HG03442 (cell line): ENCODE results near the gene TNFRSF12A.
"Not testable (repeated sequence)": the region's sequence is repeated elsewhere in the genome, so short reads cannot be mapped to it uniquely, and the experiment has no call there.

ENCODE experiments used
- ATAC-seq: cut with Tn5 transposase; IDR thresholded peaks from one replicate; pipeline ENCODE4 v1.9.1; 2021; ENCODE audit warnings: mild to moderate bottlenecking, moderate library complexity; ENCODE audit not compliant: unreplicated experiment

TNFRSF12A gene

GRCh38 chr16:3060339-3061127 is 40.4 kb downstream of the TNFRSF12A start:
- no peak for ATAC-seq

DNA sequence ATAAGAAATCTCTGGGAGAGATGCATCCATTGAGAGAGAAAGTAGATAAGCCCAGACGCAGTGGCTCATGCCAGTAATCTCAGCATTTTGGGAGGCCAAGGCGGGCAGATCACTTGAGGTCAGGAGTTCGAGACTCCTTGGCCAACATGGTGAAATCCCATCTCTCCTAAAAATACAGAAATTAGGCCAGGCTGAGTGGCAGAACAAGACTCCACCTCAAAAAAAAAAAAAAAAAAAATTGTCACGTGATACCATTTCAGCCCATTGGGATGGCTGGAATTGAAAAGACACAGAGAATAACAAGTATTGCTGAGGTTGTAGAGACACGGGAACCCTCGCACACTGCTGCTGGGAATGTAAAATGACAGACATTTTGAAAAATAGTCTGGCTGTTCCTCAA is 42.4 kb downstream of the TNFRSF12A start:
- no peak for ATAC-seq

DNA sequence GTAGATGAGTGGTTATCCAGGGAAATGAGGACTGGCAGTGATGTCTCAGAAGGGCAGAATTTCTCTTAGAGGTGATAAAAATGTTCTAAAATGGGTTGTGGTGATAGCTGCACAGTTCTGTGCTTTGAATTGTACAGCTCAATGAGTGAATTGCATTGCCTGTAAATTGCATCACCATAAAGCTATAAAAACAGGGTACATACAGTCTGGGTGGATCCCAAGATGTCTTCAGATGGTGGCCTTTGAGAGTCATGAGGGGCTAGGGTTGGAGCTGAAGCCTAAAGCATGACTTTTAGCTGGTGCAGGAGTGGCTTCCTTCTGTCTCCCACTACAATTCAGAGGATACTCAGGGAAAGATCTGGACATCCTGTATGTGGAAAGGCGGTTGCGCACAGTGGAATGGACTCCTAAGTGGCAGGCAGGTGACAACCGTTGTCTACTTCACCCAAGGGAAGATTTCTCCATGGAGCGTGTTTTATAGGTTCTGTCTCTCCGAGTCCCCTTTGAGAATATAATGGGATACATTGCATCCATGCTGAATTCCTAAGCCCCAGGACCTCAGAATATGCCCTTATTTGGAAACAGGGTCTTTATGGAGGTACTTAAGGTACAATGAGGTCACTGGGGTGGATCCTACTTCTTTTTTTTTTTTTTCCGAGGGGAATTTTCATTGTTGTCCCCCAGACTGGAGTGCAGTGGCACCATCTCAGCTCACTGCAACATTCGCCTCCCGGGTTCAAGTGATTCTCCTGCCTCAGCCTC is 43.6 kb downstream of the TNFRSF12A start:
- no peak for ATAC-seq

DNA sequence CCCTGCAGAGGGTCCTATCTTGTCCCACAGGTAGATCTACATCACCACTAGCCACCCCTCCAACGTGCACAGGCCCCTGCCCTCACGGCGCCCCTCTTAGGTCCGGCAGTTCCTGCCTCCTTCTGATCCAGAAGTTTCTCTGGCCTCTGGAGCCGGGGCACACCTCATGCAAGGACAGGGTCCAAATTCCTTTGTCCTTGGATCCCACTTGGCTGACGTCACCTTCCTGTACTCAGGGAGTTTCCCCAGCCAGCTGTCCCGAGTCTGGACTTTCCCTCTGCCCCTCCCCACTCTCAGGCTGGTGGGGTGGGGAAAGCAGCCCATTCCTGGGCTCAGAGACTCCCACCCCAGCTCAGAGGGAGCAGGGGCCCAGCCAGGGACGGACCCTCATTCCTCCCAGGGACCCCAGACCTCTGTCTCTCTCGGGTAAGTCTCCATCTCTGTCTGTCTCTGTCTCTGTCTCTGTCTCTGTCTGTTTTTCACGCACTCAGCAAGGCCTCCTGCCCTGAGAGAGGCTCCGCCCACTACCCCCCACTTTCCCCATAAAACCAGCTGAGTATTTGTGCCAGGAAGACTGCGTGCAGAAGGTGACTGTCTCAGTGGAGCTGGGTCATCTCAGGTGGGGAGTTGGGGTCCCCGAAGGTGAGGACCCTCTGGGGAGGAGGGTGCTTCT is 45.0 kb downstream of the TNFRSF12A start, which contains the start of gene IL32:
IL32 (plus strand) TSS at position 572 of the 673 bp plus-strand sequence. CDS start 172 bp downstream, outside the sequence.
- no peak for ATAC-seq

- ATAC-seq, result no peak
Observed at GRCh38 chr16:3065742-3066439, 45.7 kb downstream of the TNFRSF12A start.

GRCh38 chr16:3066440-3066748 is 46.2 kb downstream of the TNFRSF12A start:
- ATAC-seq, result no peak

DNA sequence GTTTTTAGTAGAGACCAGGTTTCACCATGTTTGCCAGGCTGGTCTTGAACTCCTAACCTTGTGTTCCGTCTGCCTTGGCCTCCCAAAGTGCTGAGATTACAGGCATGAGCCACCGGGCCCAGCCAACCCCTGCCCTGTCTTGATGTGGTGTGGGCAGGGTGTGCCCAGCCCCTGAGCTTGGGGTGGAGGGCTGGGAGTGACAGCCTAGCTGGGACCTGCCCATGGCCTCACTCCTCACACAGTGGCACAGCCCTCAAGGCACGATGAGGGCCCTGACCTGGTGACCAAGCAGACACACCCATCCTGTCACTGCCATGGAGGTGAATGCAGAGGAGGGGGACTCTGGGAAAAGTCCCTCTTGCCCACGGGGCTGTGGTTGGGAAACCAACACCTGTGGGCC is 48.3 kb downstream of the TNFRSF12A start:
- ATAC-seq, result no peak

GRCh38 chr16:3069146-3069545 is 49.0 kb downstream of the TNFRSF12A start:
- not testable (repeated sequence) for ATAC-seq

- no peak for ATAC-seq
Observed at GRCh38 chr16:3070608-3071111, 50.5 kb downstream of the TNFRSF12A start.

DNA sequence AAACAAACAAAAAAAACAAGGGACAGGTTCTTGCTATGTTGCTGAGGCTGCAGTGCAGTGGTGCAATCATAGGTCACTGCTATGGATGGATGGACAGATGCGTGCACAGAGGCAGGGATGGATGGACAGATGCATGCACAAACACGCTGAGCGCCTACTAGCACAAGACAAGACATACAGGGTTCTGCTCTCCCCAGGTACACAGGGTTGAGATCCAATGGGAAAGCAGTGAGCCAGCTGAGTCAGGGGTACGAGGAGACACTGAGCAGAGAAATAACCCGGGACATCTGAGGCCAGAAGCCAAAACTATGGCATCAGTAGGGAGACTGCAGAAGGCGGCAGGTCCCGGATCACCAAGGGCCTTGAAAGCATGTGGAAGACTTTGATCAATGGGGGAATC is 51.5 kb downstream of the TNFRSF12A start:
- no peak for ATAC-seq
